ENCODE data around the gene ARPC2.

DNA sequence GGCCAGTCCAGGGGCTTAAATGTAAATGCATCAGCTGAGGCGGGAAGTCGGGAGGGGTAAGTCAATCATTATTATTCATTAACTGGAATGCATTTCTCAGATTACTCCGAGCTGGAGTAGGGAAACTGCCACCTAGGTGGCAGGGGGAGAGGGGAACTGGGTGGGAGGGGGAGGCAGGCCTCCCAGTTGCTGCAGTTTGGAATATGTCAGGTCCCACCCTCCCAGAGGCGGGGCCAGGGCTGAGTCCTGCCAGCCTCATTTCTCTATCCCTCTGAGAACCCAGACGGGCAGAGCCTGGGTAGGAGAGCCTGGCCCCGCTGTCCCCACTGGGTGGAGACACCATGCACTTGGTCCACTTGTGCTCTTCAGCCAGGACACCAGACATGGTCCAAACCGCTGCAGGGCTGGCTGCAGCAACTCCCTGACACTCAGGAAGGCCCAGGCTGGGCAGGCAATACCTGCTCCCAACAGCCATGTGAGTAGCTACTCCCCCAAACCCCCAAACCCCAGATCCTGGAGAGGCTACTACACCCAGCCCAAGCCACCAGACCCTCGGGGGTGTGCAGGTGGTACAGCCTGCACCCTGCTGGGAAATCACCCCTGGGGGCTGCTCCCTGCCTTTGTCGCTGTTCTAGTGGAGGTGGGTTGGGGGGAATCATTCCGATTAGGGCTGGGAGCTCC lies 43.9 kb downstream of the ARPC2 start, which contains the start of gene GPBAR1:
- TF ChIP-seq, protein P1, sequence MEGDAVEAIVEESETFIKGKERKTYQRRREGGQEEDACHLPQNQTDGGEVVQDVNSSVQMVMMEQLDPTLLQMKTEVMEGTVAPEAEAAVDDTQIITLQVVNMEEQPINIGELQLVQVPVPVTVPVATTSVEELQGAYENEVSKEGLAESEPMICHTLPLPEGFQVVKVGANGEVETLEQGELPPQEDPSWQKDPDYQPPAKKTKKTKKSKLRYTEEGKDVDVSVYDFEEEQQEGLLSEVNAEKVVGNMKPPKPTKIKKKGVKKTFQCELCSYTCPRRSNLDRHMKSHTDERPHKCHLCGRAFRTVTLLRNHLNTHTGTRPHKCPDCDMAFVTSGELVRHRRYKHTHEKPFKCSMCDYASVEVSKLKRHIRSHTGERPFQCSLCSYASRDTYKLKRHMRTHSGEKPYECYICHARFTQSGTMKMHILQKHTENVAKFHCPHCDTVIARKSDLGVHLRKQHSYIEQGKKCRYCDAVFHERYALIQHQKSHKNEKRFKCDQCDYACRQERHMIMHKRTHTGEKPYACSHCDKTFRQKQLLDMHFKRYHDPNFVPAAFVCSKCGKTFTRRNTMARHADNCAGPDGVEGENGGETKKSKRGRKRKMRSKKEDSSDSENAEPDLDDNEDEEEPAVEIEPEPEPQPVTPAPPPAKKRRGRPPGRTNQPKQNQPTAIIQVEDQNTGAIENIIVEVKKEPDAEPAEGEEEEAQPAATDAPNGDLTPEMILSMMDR (conservative IDR thresholded peaks at IDR 0.05) = no peak
- no peak for TF ChIP-seq EZH2 (IDR thresholded peaks at IDR 0.05; ENCODE audit: low read depth)
